K562 (cell line): ENCODE measurements around the gene SAMD11. TPM values are rescaled to one million over a fixed set of nuclear protein-coding genes. Genes with fewer than 3 reads are reported as not detected.

Experiments
- BRD9 ChIP-seq: fragments of 450-650 bp; IDR thresholded peaks from 2 replicates; pipeline ENCODE4 v1.6.1; 2018; ENCODE audit warnings: low read depth; ENCODE audit not compliant: partially characterized antibody
- DMBX1 ChIP-seq: fragments of 250-450 bp; sonication (Bioruptor Pico); IDR thresholded peaks from 2 replicates; pipeline ENCODE4 v1.8.0; 2022; ENCODE audit warnings: inconsistent platforms, mild to moderate bottlenecking, moderate library complexity, borderline replicate concordance
- FOXK2 ChIP-seq, 2 experiments: fragments of 450-650 bp; IDR thresholded peaks in 1 of 2; conservative IDR thresholded peaks in 1 of 2; 2 replicates each; pipeline ENCODE4 v1.6.1; 2016; ENCODE audit warnings: low read depth in 2 of 2, mild to moderate bottlenecking in 1 of 2
- FOXM1 ChIP-seq, 2 experiments: fragments of 450-650 bp in 1 of 2; sonication (generic) in 1 of 2; formaldehyde crosslinking in 1 of 2; IDR thresholded peaks; 2 replicates each; pipeline versions ENCODE4 v1.6.1 to v1.9.0; 2017 to 2022; ENCODE audit warnings: low read depth in 2 of 2, mild to moderate bottlenecking in 2 of 2, missing genetic modification reagents in 1 of 2, moderate library complexity in 1 of 2
- MNT ChIP-seq, 2 experiments: fragments of 450-650 bp; conservative IDR thresholded peaks; 2 replicates each; pipeline ENCODE4 v1.6.1; 2017; ENCODE audit warnings: mild to moderate bottlenecking in 2 of 2, moderate library complexity in 2 of 2
- NFIC ChIP-seq: fragments of 450-650 bp; IDR thresholded peaks from 2 replicates; pipeline ENCODE4 v1.6.1; 2017; ENCODE audit warnings: mild to moderate bottlenecking, inconsistent platforms
- PATZ1 ChIP-seq: fragments of 250-450 bp; sonication (Bioruptor Pico); IDR thresholded peaks from 2 replicates; pipeline ENCODE4 v1.5.0; 2020; ENCODE audit warnings: mild to moderate bottlenecking, borderline replicate concordance
- SNIP1 ChIP-seq: fragments of 450-650 bp; IDR thresholded peaks from 2 replicates; pipeline ENCODE4 v1.7.1; 2017; ENCODE audit warnings: low read depth, mild to moderate bottlenecking
- SP1 ChIP-seq: sonication (generic); formaldehyde crosslinking; IDR thresholded peaks from 2 replicates; pipeline ENCODE4 v1.8.1; 2022; ENCODE audit warnings: mild to moderate bottlenecking, missing genetic modification reagents
- TBL1XR1 ChIP-seq, 2 experiments: IDR thresholded peaks; 2 replicates each; pipeline ENCODE4 v1.6.1; 2012; ENCODE audit warnings: improper control_type of control experiment in 2 of 2, low read length in 2 of 2, mild to moderate bottlenecking in 1 of 2
- ZBTB12 ChIP-seq: fragments of 250-450 bp; sonication (Bioruptor Pico); IDR thresholded peaks from 2 replicates; pipeline ENCODE4 v1.4.0; 2020
- ZBTB33 ChIP-seq: sonication (generic); formaldehyde crosslinking; IDR thresholded peaks from 2 replicates; pipeline ENCODE4 v1.8.1; 2023; ENCODE audit warnings: mild to moderate bottlenecking, missing genetic modification reagents
- ZNF146 ChIP-seq: IDR thresholded peaks from one replicate; pipeline ENCODE4 v1.6.1; 2018; ENCODE audit warnings: missing compliant biosample characterization; ENCODE audit not compliant: unreplicated experiment
- ZNF212 ChIP-seq: fragments of 450-650 bp; formaldehyde crosslinking; IDR thresholded peaks from 2 replicates; pipeline ENCODE4 v1.4.0; 2020; ENCODE audit warnings: mild to moderate bottlenecking
- ZNF280A ChIP-seq: fragments of 450-650 bp; IDR thresholded peaks from 2 replicates; pipeline ENCODE4 v1.6.1; 2018; ENCODE audit warnings: mild to moderate bottlenecking, low read depth; ENCODE audit not compliant: partially characterized antibody
- ZNF316 ChIP-seq: fragments of 450-650 bp; IDR thresholded peaks from 2 replicates; pipeline ENCODE4 v1.6.1; 2016
- ZNF354B ChIP-seq: fragments of 250-450 bp; sonication (Bioruptor Pico); IDR thresholded peaks from 2 replicates; pipeline ENCODE4 v1.4.0; 2020
- ZNF644 ChIP-seq: fragments of 200-800 bp; sonication (Bioruptor generic); IDR thresholded peaks from 2 replicates; pipeline ENCODE4 v1.6.1; 2016; ENCODE audit warnings: low read depth, missing genetic modification characterization, missing compliant biosample characterization
- ZNF707 ChIP-seq: fragments of 250-450 bp; sonication (Bioruptor Pico); conservative IDR thresholded peaks from 2 replicates; pipeline ENCODE4 v1.8.0; 2022; ENCODE audit warnings: inconsistent platforms, mild to moderate bottlenecking, moderate library complexity
- polyA plus RNA-seq, 8 experiments: library from polyadenylated mRNA; depleted of rRNA in 4 of 8; stranded (reverse) in 5 of 8; unstranded in 3 of 8; fragments of >200 nt; fragmentation: Nextera tagmentation in 2 of 8; fragmentation: Illumina TruSeq in 1 of 8; extraction: Ambion mirVana in 2 of 8; extraction: Trizol in 1 of 8; gene quantifications; 2 replicates each; pipeline versions ENCODE4 v1.2.1 to v1.2.3, GENCODE V29; 2011 to 2014; ENCODE audit warnings: inconsistent platforms in 1 of 8, missing spikeins in 1 of 8
- total RNA-seq, 7 experiments: library from RNA; depleted of rRNA in 6 of 7; stranded (reverse); fragments of >200 nt in 6 of 7; fragmentation: Illumina TruSeq in 2 of 7; extraction: Trizol in 2 of 7; gene quantifications; 2 replicates each; pipeline versions ENCODE4 v1.2.1 to v1.2.3, GENCODE V29; 2011 to 2021; ENCODE audit warnings: low replicate concordance in 1 of 7

Gene SAMD11
- total and polyA plus RNA-seq, 9 of the 15 experiments (the other 6 are each of a cell fraction or from before 2014, with no cell fraction given): 0.07 to 0.82 (median 0.11) TPM; not detected in 2

DNA sequence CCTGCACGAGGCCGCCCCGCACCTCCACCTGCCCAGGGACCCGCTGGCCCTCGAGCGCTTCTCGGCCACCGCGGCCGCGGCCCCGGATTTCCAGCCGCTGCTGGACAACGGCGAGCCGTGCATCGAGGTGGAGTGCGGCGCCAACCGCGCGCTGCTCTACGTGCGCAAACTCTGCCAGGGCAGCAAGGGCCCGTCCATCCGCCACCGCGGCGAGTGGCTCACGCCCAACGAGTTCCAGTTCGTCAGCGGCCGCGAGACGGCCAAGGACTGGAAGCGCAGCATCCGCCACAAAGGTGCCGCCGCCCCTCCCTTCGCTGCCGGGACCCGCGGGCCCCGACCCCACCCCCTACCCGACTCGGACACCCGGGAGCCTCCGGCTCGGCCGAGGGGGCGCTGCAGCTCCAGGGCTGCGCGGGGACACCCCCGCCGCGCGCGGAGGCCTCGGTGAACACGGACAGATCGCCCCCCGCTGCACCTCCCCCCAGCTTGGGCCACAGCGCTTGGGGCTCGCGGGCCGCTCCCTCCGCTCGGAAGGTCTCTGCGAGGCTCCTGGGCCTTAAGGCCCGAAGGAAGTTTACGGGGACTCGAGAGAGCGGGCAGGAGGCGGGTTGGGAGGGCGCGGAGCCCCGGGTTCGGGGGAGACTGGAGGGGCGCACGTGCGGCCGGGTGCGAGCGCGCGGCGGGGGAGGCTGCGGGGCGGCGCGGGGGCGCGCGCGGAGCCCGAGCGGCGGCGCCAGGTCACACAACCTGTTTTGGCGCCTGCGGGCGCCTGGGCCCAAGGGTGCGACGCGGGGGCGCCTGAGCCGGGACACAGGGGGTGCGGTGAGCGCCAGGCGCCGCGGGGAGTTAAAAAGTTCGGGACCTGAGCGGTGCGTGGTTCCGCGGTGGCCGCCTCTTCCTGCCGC is 1.2 kb downstream of the SAMD11 start (continued):
- TF ChIP-seq ZBTB12 (no peak), ZNF644 (tag) (no peak), DMBX1 (CRISPR knock-in tag) (no peak), ZNF354B (CRISPR knock-in tag) (no peak), ZNF280A (no peak), ZNF707 (CRISPR knock-in tag) (no peak), ZBTB33 (CRISPR knock-in tag) (no peak), FOXK2 (conservative IDR thresholded peaks at IDR 0.05 in 1 of 2, IDR thresholded peaks at IDR 0.05 in 1 of 2; ENCODE audit: low read depth in 2 of 2) (no peak), ZNF212 (CRISPR knock-in tag) (no peak), ZNF146 (CRISPR knock-in tag) (no peak), SNIP1 (no peak), MNT (conservative IDR thresholded peaks at IDR 0.05) (no peak), SP1 (CRISPR knock-in tag) (no peak), BRD9 (no peak), ZNF316 (no peak), NFIC (peak; percentile 32; the same call in 1 of the 2 replicates), PATZ1 (CRISPR knock-in tag) (no peak), FOXM1 (IDR thresholded peaks at IDR 0.05; ENCODE audit: low read depth) (no peak), FOXM1 (CRISPR knock-in tag; IDR thresholded peaks at IDR 0.05; ENCODE audit: low read depth) (no peak), TBL1XR1 (IDR thresholded peaks at IDR 0.05; ENCODE audit: low read length in 2 of 2) (no peak)
